PC-9 (cell line): ENCODE measurements around the gene HNRNPA2B1. TPM values are rescaled to one million over a fixed set of nuclear protein-coding genes. Genes with fewer than 3 reads are reported as not detected.
A peak's percentile ranks its signal among the peaks of the same experiment; 100 is the strongest.

Source experiments
- BruUV-seq: library from RNA; stranded (reverse); fragments of 400-500 nt; replicated peaks from 2 replicates; lab custom pipeline; 2021; lab: Mats Ljungman, UMichigan
- CTCF ChIA-PET: fragments of 300-600 bp; sonication (Branson Sonifier 250); formaldehyde crosslinking; loops from one replicate; lab custom pipeline; 2022; ENCODE audit warnings: antibody characterized with exemption; lab: Charles Lee
- POLR2A ChIA-PET: fragments of 300-600 bp; sonication (Branson Sonifier 250); formaldehyde crosslinking; loops from one replicate; lab custom pipeline; 2022; ENCODE audit warnings: antibody characterized with exemption; ENCODE audit not compliant: unreplicated experiment; lab: Charles Lee
- DNase-seq, 2 experiments: peaks; one replicate each; pipeline versions ENCODE4 v3.0.0 to v3.0.0-alpha.2; 2015 to 2022; ENCODE audit warnings: mixed read lengths in 1 of 2
- H2AFZ ChIP-seq: fragments of 200-600 bp; sonication (generic); 2 replicates; pipeline ENCODE4 v1.8.1; 2017; ENCODE audit warnings: antibody characterized with exemption
- H3F3A ChIP-seq: fragments of 200-600 bp; sonication (generic); 2 replicates; pipeline ENCODE4 v1.8.1; 2017; ENCODE audit warnings: antibody characterized with exemption, mild to moderate bottlenecking, low read depth; ENCODE audit not compliant: insufficient read depth
- H3K27ac ChIP-seq: fragments of 200-600 bp; sonication (generic); 2 replicates; pipeline ENCODE4 v1.6.1; 2016; ENCODE audit warnings: mixed run types
- H3K27me3 ChIP-seq: fragments of 200-600 bp; sonication (generic); 2 replicates; pipeline ENCODE4 v1.6.1; 2016; ENCODE audit warnings: low read depth, mixed run types; ENCODE audit not compliant: insufficient read depth
- H3K36me3 ChIP-seq: fragments of 200-600 bp; sonication (generic); 2 replicates; pipeline ENCODE4 v1.6.1; 2016; ENCODE audit warnings: low read depth, mixed run types
- H3K4me1 ChIP-seq: fragments of 200-600 bp; sonication (generic); replicated peaks from 2 replicates; pipeline ENCODE4 v1.6.1; 2016; ENCODE audit warnings: mixed run types; ENCODE audit not compliant: insufficient read depth
- H3K4me2 ChIP-seq: fragments of 200-600 bp; sonication (generic); 2 replicates; pipeline ENCODE4 v1.6.1; 2017; ENCODE audit warnings: mixed run types
- H3K4me3 ChIP-seq: fragments of 200-600 bp; sonication (generic); 2 replicates; pipeline ENCODE4 v1.6.1; 2016; ENCODE audit warnings: mixed run types
- H3K79me2 ChIP-seq: fragments of 200-600 bp; sonication (generic); 2 replicates; pipeline ENCODE4 v1.6.1; 2017; ENCODE audit warnings: low read depth, mixed run types
- H3K9me2 ChIP-seq: fragments of 200-600 bp; sonication (generic); 2 replicates; pipeline ENCODE4 v1.8.1; 2017; ENCODE audit warnings: mild to moderate bottlenecking; ENCODE audit not compliant: insufficient read depth
- H3K9me3 ChIP-seq: fragments of 200-600 bp; sonication (generic); 2 replicates; pipeline ENCODE4 v1.8.1; 2016; ENCODE audit warnings: low read depth; ENCODE audit not compliant: insufficient read depth
- H4K20me1 ChIP-seq: fragments of 200-600 bp; sonication (generic); 2 replicates; pipeline ENCODE4 v1.8.1; 2017; ENCODE audit not compliant: insufficient read depth
- CTCF ChIP-seq: fragments of 200-600 bp; sonication (generic); conservative IDR thresholded peaks from 2 replicates; pipeline ENCODE4 v1.6.1; 2017; ENCODE audit warnings: mixed run types, antibody characterized with exemption, mild to moderate bottlenecking, moderate library complexity
- EZH2 ChIP-seq: fragments of 200-600 bp; sonication (generic); IDR thresholded peaks from 2 replicates; pipeline ENCODE4 v1.8.0; 2017; ENCODE audit warnings: antibody characterized with exemption, low read depth
- intact Hi-C: fragments of 100-400 bp; cut with micrococcal nuclease; formaldehyde crosslinking; loops from one replicate; pipeline ENCODE4 v1.10.0; 2022; ENCODE audit not compliant: unreplicated experiment
- total RNA-seq: library from RNA; stranded (reverse); gene quantifications from 2 replicates; pipeline ENCODE4 v1.2.3, GENCODE V29; 2021

HNRNPA2B1 gene
- total RNA-seq, 1 experiment from 2014 or later, result 792 TPM

DNA sequence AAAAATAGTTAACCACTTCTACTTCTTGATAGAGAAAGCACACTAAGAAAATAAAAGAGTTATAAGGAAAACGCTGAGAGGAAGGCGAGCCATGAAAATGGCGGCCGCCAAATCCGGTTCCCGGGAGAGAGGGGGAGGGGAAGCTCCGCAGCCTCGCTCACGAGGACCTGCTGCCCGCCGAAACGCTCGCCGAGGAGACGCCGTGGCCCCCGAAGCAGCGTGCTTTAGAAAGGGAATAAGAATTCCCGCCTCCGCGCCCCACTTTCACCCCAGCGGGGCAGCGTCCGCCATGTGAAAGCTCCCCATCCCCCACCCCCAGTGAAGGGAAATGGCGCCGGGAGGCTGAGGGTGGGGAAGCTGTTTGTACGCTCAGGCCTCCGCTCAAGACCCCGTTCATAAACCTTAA, 505 bp downstream of the HNRNPA2B1 start:
- ChIA-PET POLR2A (interaction anchor here (0.6 kb wide), 1 partner anchor 15 kb away, joined by 4 read pairs; no protein-coding TSS in a partner anchor), CTCF (interaction anchor here (0.6 kb wide), 2 partner anchors 218 to 338 kb away, joined by 3 to 4 read pairs; no protein-coding TSS in a partner anchor)
- DNase-seq, result peak in 1 of 2 experiments; percentile 59
- peak overlapping the region; percentile 92 for H3K27ac ChIP-seq
- H3K27me3 ChIP-seq, result no peaks in the 10 kb centered on the region
- no peaks in the 10 kb centered on the region for H3K9me3 ChIP-seq
- peaks cover 70% of the 10 kb centered on the region for H3K36me3 ChIP-seq
- peak overlapping the region; percentile 98 for H3K4me3 ChIP-seq
- no peaks in the 10 kb centered on the region for H3K9me2 ChIP-seq
- TF ChIP-seq EZH2 (no peak), CTCF (no peak)
- peak overlapping the region; percentile 84 for H3K4me2 ChIP-seq
- intact Hi-C loops, result loop anchor here (1.0 to 2.0 kb wide), 3 partner anchors 46 to 165 kb away; no protein-coding TSS in a partner anchor
- peaks cover 57% of the 10 kb centered on the region for H3F3A ChIP-seq
- BruUV-seq, result TSS peak; percentile 47
- peaks cover 76% of the 10 kb centered on the region for H4K20me1 ChIP-seq
- peaks cover 91% of the 10 kb centered on the region for H3K79me2 ChIP-seq
- peak overlapping the region; percentile 25; the same call in 1 of the 2 replicates for H2AFZ ChIP-seq
- H3K4me1 ChIP-seq, result peaks cover 43% of the 10 kb centered on the region

GRCh38 chr7:26199301-26200037, 1.1 kb downstream of the HNRNPA2B1 start:
- no peak for DNase-seq
- TF ChIP-seq EZH2, result no peak
- 0 out of 2 replicates have a peak, but pooled peaks have one; percentile 14 for TF ChIP-seq CTCF

DNA sequence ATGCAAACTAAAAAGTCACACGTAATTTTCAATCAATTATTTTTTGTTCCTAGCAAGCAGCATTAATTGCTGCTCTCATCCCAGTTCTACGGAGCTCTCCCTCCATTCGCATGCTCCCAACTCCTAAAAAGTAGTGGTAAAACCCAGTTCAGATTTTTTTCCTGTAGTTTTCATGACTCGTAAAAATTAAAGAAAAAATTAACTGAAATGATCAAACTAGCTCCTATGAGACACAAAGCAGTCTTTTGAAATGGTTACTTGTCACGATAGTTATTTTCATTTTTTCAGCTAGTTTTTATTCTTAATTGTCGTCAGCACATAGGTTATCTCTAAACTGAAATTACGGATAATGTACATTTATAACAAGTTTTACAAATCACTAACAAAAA, 1.8 kb downstream of the HNRNPA2B1 start:
- BruUV-seq, result no TSS peak
- peaks cover 69% of the 10 kb centered on the region for H3K36me3 ChIP-seq

More at GRCh38 chr7:26199301-26200037, 1.1 kb downstream of the HNRNPA2B1 start:
- Histone ChIP-seq H3K79me2 (peaks cover 91% of the 10 kb centered on the region), H3F3A (peaks cover 61% of the 10 kb centered on the region), H3K9me2 (no peaks in the 10 kb centered on the region), H3K27ac (peak overlapping the region; percentile 92), H4K20me1 (peaks cover 75% of the 10 kb centered on the region), H3K4me1 (peaks cover 37% of the 10 kb centered on the region), H2AFZ (peak overlapping the region; percentile 25; the same call in 1 of the 2 replicates), H3K27me3 (no peaks in the 10 kb centered on the region), H3K36me3 (peaks cover 68% of the 10 kb centered on the region), H3K9me3 (no peaks in the 10 kb centered on the region), H3K4me2 (peak overlapping the region; percentile 84), H3K4me3 (peak overlapping the region; percentile 98)
- intact Hi-C loops, result loop anchor here (1.0 to 10.0 kb wide), 5 partner anchors 45 to 468 kb away; no protein-coding TSS in a partner anchor
- BruUV-seq, result no TSS peak
- ChIA-PET CTCF (interaction anchor here (0.6 to 2.3 kb wide), 4 partner anchors 11 to 337 kb away, joined by 3 to 16 read pairs (median 8); no protein-coding TSS in a partner anchor), POLR2A (interaction anchor here (0.6 kb wide), 1 partner anchor 15 kb away, joined by 4 read pairs; no protein-coding TSS in a partner anchor)

More for the DNA sequence above, 1.8 kb downstream of the HNRNPA2B1 start:
- no peak overlapping the region for H2AFZ ChIP-seq
- H3K4me1 ChIP-seq, result peaks cover 31% of the 10 kb centered on the region
- H3K79me2 ChIP-seq, result peaks cover 91% of the 10 kb centered on the region
- intact Hi-C loops, result loop anchor here (1.0 to 10.0 kb wide), 3 partner anchors 107 to 469 kb away; no protein-coding TSS in a partner anchor
- peak overlapping the region; percentile 84 for H3K4me2 ChIP-seq
- no peaks in the 10 kb centered on the region for H3K9me2 ChIP-seq
- peaks cover 65% of the 10 kb centered on the region for H3F3A ChIP-seq
- TF ChIP-seq CTCF, result no peak
- TF ChIP-seq EZH2, result no peak
- no peaks in the 10 kb centered on the region for H3K9me3 ChIP-seq
- CTCF ChIA-PET, result interaction anchor here (0.6 to 2.3 kb wide), 6 partner anchors 11 to 170 kb away, joined by 3 to 16 read pairs (median 4); no protein-coding TSS in a partner anchor
- H3K4me3 ChIP-seq, result peak overlapping the region; percentile 98
- DNase-seq, result no peak
- no peaks in the 10 kb centered on the region for H3K27me3 ChIP-seq
- H3K27ac ChIP-seq, result peak overlapping the region; percentile 92
- H4K20me1 ChIP-seq, result peaks cover 75% of the 10 kb centered on the region
- POLR2A ChIA-PET, result interaction anchor here (0.6 to 2.0 kb wide), 2 partner anchors 47 to 111 kb away, joined by 4 to 8 read pairs; partner anchors contain the start of gene NFE2L3
